ENCODE results near the gene MICU1.

GRCh38 chr10:72653383-72654096 lies 27.7 kb upstream of the MICU1 start:
- no peak for TF ChIP-seq ZNF274 (IDR thresholded peaks at IDR 0.05; ENCODE audit: low read depth, low read length)
- no peak for TF ChIP-seq YY1 (IDR thresholded peaks at IDR 0.05; ENCODE audit: insufficient read depth, insufficient read length)
- no peak for TF ChIP-seq SUZ12 (IDR thresholded peaks at IDR 0.05; ENCODE audit: extremely low read depth, insufficient read depth, insufficient read length)

Data from NT2/D1 (cell line).